ENCODE results near the gene HNMT.
"Not testable (repeated sequence)": the region's sequence is repeated elsewhere in the genome, so short reads cannot be mapped to it uniquely, and the experiment has no call there.

HNMT gene

DNA sequence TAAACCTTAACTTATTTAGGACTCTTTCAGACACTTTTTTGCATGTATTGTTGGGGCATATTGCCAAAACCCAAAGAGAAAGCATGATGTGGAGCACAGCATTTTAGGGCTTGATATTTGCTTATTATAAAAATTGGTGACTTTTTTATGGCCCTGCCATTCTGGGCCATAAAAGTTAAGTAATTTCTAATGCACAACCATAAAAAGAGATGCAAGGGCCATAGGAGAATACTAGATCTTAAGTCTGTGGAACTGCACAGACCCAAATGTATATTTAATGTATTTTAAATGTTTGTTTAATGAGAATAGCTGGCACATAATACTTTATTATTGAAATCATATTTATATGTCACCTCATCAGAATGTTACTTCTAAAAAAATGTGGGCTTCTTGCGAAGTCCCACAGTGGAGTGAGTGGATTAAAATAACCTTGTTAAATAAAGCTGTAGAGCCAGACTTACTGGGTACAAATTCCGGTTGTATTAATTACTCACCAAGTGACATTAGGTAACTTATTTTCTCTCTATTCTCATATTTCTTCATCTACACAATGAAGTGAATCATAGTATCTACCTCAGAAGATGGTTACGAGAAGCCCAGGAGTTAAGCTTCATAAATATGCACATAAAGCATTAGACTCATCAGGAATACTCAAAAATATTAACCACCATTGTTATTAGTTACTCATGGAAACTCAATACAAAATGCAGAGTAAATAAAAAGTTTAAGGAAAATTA is 52.2 kb downstream of the HNMT start:
- no peak for DNase-seq

DNA sequence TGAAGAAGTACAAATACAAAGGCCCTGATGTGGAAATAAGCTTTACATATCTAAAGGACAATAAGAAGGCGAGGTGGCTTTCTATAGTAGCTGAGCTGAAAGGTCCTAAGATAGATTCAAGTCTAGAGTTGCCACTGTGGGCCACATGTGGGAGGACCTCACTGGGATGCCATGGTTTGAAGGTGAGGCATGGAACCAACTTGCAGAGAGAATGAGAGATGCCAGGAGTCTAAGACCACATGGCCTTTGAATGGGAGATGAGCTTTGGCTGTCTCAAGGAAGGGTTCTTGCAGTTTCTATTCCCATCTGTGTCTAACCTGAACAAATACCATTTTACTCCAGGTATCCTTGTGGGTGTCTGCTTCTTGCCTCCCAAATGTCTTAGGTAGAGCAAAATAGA is 53.6 kb downstream of the HNMT start:
- DNase-seq, result no peak

DNA sequence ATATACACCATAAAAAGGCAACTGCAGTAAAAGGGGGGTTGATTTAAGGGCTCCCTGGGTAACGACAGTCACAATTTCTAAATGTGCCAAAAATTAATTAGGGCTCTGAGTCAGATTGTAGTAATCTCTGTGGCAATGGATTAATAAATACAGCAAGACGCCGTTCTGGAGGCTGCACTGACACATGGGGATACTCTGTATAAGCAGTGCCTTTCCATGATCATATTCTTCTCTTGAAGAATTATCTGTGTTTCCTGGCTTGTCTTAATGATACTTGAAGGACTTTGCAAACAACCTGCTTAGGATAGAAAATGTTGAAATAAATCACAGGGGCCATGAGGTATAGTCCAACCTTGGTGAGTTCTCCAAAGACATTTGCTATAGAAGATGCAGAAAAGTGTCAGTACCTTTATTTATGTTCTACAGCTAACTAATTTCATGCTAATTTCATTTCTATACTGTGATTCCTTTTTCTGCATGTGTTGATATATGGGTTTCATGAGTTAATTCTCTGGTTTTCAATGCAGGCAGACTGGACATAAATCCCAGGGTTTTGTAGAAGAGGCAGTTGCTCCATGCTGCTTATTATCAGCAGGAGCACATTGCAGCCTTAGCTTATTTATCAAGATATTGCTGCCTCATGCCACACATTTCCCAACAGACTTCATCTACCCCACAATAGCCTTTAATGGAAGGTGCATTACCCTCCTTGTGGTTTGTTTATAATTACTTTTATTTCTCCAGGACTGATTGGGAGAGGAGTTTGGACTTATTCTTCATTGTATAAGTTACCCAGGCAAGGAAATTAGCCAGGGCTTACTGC is 54.8 kb downstream of the HNMT start:
- DNase-seq, result no peak

DNA sequence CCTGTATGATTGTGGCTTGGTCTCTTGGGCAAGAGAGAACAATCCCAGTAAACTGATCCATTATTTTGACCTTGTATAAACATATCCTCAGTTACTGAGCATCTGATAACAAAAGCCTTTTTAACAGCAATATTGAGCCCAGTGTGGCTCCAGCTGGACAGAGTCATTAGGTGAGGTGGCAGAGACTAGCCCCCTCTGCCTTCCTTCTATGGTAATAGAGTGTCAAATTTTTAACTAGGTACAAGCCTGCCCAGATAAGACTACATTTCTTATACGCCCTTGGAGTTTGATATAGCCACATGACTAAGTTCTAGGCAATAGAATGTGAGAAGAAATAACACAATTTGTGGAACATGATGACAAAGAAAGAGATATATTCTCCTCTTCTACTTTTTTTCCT is 56.2 kb downstream of the HNMT start:
- DNase-seq, result no peak

DNA sequence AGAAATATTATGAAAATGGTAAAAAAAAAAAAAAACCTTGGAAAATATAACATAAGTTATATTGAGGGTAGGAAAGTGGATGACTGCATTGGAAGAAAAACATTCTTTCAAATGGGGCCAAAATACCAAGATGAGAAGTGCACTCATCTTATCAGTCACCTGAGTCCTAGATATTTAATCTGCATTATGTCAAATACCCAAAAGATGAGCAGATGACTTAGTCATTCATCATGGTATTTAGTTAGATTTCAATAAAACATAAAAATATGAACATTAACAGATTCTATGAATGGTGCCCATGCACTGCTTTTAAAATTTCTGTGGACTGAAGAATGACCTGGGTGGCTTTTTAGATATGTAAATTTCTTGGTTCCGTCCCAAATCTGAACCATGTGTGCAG is 56.9 kb downstream of the HNMT start:
- no peak for DNase-seq

DNA sequence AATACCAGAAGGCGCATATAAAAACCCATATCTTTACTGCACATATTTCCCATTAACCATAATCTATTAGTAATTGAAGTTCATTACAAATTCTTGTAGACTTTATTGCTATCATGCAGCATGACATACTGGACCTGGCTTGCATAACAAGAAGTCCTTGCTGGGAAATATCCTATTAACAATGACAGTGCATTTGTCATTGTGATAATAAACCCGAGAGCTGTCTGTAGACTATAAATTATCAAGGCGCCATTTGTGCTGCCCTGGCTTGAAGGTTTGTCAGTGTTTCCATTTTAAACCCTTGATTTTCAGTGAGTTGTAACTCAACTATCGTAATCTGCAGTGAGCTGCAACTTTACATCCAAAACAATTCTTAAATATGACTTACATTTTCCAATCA is 59.0 kb downstream of the HNMT start:
- DNase-seq, result no peak

DNA sequence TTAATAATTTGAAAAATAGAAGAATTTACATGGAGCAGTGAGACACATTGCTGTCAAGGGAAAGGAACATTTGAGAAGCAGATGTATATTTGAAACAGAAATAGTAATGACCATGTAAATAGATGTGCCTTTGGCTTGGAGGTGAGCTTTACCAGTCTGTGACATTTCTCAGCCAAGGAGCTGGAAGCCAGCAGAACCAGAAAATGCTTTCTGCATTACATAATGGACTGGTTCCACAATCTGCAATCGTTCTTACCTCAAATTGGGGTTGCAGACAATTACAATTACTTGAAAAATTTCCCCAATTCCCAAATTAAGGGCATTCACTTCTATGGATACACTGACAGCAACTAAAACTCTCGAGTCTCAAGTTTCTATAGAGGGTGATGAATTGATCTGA is 59.7 kb downstream of the HNMT start:
- DNase-seq, result no peak

DNA sequence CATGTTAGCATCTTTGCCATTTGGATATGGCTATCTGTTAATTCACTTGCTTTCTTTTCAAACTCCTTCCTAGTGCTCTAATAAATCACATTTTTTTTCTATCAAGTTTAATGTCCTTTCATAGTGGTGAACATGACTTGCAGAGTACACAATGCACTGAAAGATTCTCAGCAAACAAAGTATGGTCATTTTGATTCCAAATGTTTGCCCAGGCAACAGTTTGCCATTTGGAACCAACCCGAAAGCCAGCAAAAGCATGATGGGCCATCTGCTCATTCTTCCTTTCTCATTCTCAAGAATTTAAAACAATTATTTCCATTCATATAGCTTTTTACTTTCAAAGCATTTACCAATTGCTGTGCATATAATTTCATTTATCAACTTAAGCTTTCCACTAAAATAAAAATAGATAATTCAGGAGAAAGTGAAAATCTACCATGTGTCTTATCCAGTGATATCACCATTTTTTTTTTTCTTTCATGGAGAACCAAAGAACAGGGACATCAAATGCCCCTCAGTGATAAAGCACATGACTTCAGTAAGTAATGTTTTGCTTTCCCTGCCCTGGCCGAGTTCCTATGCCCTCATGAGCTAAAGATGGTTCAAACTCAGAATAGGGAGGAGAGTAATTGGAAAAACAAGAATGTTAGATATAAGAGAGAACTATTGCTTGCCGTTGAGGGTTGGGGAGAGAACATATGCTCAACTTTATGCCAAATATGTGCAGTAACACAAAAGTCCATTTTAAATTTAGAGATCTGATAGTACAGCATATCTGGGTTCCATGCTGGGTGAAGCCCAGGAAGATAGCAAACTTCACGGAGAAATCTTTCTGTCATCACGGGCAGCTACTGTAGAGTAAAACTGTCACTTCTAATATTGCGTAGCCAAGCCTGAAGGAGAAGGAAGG is 62.1 kb downstream of the HNMT start:
- no peak for DNase-seq

DNA sequence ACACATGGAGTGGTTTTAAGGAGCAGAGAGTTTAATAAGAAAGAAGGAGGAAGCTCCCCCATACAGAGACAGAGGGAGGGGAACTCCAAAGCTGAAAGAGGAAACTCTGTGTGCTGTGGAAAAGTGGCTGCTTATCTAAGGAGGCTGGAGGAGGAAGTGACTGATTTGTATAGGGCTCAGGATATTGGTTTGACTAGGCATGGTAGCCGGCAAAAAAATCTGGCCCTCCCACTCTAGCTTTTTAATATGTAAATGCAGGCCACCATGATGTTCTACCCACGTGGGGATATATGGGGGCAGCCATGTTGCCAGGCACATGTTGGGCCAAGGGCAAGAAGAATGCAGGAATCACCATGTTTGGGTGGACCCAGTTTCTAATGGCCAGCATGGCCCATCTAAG is 64.3 kb downstream of the HNMT start:
- DNase-seq, result no peak

DNA sequence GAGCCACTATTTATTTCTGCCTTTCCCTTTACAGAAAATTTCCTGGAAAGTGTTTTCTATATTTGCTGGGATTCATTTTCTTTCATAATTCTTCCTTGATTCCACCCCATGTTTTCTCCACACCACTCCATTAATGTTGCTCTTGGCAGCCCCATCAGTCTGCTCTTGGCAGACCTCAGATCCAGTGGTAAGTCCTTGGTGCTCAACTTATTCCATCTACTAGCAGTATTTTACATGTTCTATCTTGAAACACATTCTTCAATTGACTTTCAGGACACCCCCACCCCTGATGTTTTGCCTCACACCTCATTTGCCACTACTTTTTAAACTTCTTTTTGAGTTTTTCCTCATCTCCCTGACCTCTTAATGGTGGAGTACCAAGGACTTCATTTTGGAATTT is 65.0 kb downstream of the HNMT start:
- no peak for DNase-seq

DNA sequence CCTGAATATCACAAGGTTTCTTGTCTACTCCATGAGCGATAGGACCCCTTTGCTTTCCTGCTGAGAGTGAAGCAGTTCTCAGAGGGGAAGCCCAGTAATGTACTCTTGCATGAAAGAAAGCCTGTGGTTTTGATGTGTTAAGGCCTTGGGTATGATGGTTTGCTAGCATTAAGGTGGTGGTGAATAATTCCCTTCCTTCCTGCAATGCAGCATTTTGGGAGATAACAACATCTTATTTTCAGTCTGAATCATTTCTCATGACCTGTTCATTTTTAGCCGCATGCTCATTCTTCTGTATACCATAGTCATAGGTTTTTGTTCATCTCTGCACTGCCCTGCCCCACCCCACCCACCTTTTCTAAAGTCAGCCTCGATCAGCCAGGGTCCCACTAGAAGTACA is 66.2 kb downstream of the HNMT start:
- no peak for DNase-seq

DNA sequence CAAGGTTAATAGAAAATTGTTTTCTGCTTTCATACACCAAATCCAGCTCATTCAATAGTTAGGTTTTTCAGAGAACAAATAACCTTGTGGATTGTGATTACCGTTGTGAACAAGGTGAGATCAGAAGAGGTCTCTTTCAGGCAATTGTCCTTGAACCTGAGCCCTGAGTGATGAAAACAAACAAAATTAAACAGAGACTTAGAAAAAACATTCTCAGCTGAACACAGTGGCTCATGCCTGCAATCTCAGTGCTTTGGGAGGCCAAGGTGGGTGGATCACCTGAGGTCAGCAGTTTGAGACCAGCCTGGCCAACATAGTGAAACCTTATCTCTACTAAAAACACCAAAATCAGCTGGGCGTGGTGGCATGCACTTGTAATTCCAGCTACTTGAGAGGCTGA is 68.1 kb downstream of the HNMT start:
- DNase-seq, result no peak

DNA sequence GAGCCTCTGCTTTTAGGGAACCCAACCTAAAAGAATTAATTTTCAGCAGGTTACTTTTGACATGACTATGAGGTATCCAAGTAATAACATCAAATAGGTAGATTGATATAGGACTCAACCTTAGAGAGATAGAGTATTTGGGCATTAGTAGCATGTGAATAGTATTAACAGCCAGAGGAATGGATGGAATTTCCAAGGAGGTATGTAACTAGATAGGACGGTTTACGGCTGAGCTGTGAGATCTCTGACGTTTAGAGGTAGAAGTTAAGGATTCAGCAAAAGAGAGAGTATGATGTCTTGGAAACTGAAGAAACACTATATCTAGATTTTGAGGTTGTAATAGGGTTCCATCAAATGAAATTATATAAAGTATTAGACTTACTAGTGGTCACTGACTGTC is 70.3 kb downstream of the HNMT start:
- DNase-seq, result no peak

DNA sequence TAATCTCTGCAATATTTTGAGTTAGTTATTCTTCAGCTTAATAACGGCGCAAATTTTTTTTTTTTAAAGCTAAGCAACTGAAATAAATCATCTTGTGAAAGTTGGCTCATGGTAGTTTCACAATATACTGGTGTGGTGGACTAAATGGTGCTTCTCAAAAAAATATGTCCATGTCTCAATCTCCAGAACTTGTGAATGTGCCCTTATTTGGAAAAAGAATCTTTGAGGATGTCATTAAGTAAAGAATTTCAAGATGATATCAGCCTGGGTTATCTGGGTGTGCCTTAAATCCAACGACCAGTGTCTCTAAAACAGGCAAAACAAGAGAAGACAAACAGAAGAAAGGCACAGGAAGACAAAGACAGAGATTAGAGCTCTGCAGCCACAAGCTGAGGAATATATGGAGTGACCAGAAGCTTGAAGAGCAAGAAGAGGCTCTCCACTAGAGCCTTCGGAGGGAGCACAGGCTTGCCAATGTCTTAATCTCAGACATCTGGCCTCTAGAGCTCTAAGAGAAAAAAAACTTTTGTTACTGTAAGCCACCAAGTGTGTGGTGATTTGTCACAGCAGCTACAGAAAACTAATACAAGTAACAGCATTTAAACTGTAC is 71.4 kb downstream of the HNMT start:
- DNase-seq, result no peak

DNA sequence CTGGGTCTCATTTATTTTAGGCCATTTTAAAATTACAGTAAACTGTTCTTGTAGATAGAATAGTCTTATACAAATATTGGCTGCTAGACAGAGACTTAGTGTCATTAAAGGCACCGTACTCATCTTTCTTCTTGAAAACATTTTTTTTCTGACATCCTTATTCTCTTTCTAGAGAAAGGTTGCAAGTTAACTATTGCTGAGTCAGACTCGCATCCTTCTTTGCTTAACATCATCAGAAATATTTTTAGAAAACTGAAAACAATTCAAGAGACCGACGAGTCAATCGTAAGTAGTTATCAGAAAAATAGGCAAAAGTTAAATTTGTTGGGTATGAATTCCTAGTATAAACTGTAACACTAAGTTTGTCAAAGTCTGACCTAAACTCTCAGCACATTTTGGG is 72.2 kb downstream of the HNMT start:
- no peak for DNase-seq

DNA sequence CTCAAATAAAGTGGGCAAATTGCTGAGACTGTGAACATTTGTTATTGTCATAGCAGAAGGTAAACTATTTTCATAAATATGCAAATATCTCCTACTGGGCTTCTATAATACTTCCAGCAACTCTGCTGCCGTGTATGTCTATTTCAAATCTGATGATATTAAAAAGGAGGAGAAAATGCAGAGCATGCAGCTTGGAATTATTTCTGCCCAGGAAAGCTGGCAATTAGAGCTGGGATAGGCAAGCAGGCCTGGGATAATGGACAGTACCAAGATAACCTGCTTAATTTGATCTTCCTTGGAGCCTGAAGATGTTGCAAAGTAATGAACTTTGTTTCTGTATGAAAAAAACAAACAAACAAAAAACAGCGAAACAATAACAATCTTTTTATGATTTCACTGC is 72.8 kb downstream of the HNMT start:
- DNase-seq, result no peak

DNA sequence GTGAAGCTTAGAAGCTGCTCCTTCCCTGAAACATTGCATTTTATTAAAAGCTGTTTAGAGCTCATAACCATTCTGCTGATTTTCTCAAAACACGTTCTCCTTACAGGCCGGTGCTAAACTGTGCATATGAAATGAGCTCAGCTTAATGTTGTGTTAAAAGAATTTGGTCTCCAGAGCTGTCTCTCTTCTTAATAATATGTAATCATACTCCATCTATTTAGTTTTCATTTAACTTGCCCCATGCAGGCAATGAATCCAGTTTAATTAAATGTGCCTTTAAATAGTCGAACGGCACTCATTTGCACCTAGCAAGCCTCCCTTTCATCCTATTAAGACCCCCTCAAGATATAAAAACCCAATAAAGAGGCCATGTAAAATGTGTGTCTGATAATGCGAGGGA is 76.3 kb downstream of the HNMT start:
- DNase-seq, result no peak

DNA sequence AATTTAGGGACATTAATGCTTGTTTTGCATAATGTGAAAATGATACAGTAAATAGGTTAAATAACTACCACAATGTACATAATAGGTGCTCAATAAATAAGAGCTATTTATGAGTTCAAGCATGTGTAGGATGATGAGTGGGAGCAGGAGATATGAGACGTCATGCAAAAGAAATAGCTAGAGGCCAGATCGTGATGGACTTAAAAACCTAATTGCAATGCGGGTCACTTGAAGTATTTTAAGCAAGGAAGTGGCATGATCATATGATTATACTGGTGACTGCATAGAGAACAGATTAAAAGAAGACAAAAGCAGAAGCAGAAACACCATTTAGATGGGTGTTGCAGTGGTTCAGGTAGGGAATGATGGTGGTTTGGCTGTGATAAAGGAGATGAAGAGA is 78.0 kb downstream of the HNMT start:
- DNase-seq, result no peak

DNA sequence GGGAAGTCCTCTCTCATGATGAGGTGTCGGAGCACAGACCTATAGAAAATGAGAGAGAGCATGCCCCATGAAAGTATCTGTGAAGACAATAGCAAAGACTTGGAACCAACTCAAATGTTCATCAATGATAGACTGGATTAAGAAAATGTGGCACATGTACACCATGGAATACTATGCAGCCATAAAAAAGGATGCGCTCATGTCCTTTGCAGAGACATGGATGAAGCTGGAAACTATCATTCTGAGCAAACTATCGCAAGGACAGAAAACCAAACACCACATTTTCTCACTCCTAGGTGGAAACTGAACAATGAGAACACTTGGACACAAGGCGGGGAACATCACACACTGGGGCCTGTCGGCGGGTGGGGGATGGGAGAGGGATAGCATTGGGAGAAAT is 79.3 kb downstream of the HNMT start:
- not testable (repeated sequence) for DNase-seq

DNA sequence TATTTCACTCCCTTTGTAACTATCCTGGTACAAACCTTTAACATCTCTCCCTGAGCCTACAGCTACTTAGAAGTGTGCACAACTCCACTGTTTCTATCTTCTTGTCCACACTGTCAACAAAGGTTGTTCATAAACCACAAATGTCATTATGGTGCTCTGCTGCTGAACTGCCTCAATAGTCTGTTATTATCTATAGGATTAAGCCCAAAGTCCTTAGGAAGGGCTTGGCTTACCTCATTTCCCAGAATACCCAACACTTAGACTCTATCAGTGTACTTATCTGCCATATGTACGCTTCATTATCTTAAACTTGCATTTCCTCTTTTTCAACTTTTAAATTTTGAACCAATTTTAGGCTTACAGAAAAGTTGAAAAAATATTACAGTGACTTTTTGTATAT is 94.2 kb downstream of the HNMT start:
- no peak for DNase-seq

DNA sequence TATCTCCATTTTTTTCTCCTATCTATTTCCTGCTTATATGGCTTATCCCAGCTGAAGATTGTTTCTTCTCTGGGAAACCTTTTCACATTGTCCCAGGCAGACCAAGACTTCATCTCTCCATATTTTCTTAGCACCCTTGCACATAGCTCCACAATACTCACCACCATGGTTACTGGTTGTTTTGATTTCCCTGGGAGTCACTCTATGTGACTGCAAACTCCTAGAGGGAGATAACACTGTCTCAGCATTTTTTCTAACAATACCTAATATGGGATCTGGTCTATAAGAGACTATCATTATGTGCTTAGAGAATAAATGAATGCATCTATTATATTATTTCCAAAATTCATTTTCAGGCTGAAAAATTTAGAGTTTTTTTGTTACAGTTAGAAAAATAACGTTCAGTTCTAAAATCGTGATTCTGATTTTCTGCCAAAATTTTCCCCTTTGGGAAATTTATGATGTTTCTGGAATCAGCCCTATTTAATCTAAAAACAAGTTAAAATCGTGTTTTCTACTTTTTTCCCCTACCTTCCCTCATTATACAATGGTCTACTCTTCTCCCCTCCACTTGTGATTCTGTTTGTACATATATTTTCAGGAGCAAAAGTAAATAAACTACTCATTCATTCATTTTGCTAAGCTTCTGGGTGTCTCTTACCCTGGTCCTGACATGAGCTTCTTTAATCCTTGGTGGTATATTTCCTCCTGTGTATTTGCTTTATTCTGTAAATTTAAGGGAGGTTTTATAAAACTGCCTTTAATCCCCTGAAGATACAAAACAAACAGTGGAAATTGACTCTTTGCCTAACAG is 95.4 kb downstream of the HNMT start:
- no peak for DNase-seq

DNA sequence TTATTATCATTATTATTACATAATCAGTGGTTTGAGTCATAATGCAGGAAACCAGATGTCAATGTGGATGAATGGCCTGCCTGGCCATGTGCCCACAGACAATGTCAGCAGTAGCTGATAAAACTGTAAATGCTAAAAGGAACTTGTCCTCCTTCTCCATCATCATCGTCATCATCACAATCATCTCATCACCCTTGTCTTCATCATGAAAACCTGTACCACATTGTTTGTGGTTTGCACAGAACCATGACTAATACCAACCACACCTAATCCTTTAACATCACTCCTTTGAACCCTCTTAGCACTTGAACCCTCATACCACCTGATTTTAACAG is 96.0 kb downstream of the HNMT start:
- no peak for DNase-seq
